HG03103 (cell line): Measurements from ENCODE around the gene TMIE.
"Not testable (repeated sequence)": the region's sequence is repeated elsewhere in the genome, so short reads cannot be mapped to it uniquely, and the experiment has no call there.

Experiments
- ATAC-seq: cut with Tn5 transposase; IDR thresholded peaks from one replicate; pipeline ENCODE4 v1.9.1; 2021; ENCODE audit warnings: low read depth; ENCODE audit not compliant: unreplicated experiment

Gene TMIE

GRCh38 chr3:46719044-46719565 is 17.9 kb downstream of the TMIE start:
- ATAC-seq: no peak

GRCh38 chr3:46719735-46720271 is 18.6 kb downstream of the TMIE start:
- no peak for ATAC-seq

GRCh38 chr3:46721009-46721408 is 19.8 kb downstream of the TMIE start:
- no peak for ATAC-seq

- no peak for ATAC-seq
Observed at GRCh38 chr3:46722443-46722842, 21.3 kb downstream of the TMIE start.

GRCh38 chr3:46724424-46724823 is 23.2 kb downstream of the TMIE start:
- ATAC-seq: no peak

DNA sequence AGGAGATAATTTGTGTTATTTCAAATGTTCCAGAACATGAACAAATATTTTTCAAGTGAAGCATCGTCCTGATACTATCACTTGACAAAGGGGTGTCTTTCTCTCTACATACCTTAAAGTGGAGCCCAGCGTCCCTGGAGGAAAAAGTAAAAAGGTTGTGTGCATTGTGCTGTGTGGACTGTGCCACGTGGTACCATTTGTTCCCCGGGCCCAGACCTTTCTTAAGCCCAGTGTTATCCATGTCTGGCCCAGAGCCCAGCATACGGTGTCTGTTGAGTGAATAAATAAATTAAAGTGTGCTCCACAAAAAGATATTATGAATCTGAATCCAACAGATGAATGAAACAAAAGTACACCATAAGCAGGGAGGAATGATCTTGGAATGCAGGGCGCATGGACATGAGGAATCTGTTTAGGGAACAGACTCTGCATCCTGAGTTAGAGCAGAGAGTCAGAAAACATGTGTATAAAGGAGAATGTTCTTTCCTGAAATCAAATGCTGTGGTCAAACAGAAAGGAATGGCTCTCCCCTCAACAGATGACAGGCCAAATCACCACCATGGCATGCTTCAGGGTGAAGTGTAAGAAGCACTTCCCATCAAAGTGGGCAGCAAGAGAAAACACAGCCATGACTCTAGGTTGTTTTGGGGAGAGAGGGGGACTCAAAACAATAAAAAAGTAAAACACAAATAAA is 24.6 kb downstream of the TMIE start:
- ATAC-seq: no peak

- ATAC-seq: no peak
Observed at GRCh38 chr3:46729038-46729437, 27.8 kb downstream of the TMIE start.

DNA sequence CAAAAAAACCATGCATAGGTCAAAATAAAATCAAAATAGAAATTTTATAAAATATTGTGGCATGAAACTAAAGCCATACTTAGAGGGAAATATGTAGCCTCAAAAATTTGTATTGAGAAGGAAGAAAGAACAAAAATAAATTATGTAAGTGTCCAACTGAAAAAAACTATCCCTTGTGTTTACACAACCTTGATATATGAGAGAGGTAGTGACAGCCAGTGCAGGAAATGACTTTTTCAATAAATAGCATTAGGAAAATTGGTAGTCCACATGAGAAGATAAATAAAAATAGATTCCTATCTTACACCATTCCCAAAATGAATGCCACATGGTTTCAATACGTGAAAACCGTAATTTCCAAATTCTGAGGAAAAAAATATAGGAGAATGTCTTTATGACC is 29.6 kb downstream of the TMIE start:
- ATAC-seq: no peak

DNA sequence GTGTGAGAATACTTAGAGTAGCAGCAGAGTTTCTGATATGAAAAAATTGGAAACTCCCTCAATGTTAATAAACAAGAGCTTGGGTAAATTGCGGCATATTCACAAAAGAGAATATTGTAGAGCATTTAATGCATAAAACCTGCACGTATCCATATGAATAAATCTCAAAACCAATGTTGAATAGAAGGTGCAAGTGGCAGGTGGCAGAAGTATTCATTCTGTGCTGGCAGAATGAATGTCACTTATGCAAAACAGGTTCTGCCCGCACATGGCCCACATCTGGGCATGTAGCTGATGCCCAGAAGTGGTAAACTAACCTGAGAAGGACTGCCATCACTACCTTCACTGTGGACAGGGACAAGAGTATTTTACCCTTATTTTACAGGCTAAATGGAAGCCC is 30.6 kb downstream of the TMIE start:
- no peak for ATAC-seq

DNA sequence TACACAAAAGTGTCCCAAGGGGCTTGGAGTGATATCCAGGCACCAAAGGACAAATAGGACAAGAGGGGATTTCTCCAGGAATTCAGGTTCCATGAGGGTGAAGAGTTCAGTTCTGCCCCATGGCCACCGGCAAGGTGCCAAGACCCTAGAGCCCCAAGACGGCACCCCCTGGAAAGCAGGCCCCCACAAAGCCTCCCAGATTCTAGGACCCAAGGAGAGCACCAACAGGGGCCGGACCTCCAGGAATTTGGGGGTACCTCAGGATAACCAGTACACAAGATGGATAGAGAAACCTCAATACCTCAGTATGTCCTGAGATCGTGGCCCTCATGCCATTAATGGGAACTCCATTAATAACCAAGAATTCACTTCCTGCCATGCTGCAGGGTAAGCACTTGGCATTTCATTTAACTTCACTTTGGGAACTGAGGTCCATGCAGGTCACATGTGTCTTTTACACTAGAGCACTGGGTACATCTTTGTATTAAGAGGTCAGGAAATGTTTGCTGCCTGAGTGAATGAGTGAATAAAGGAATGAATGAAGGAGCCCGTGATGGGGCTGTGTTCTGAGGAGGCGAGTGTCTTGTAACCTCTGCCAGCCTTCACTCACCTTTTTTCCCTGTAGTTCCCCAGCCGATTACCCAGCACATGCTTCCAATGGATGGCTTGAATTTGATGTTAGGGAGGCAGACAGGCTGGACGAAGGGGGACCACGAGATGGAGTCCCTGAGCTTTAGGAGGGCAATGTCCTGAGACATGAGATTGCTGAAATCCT is 32.0 kb downstream of the TMIE start:
- no peak for ATAC-seq

DNA sequence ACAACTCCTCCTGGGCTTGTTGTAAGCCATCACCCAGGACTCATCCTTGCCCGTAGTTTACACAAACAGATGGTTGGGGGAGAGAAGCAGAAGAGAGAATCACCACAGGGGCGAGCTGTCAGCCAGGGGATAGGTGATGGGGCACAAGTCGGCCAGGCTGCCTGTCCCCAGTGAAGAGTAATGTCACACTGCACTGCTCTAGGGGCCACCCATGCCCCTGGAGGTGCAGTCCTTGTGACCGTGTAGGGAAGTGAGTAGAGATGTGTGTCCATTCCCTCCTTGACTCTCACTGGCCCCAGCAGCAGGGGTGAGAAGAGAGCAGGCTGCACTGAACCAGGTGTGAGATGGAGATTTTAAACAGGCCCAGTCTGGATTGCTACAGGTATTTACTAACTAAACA is 33.6 kb downstream of the TMIE start:
- no peak for ATAC-seq

DNA sequence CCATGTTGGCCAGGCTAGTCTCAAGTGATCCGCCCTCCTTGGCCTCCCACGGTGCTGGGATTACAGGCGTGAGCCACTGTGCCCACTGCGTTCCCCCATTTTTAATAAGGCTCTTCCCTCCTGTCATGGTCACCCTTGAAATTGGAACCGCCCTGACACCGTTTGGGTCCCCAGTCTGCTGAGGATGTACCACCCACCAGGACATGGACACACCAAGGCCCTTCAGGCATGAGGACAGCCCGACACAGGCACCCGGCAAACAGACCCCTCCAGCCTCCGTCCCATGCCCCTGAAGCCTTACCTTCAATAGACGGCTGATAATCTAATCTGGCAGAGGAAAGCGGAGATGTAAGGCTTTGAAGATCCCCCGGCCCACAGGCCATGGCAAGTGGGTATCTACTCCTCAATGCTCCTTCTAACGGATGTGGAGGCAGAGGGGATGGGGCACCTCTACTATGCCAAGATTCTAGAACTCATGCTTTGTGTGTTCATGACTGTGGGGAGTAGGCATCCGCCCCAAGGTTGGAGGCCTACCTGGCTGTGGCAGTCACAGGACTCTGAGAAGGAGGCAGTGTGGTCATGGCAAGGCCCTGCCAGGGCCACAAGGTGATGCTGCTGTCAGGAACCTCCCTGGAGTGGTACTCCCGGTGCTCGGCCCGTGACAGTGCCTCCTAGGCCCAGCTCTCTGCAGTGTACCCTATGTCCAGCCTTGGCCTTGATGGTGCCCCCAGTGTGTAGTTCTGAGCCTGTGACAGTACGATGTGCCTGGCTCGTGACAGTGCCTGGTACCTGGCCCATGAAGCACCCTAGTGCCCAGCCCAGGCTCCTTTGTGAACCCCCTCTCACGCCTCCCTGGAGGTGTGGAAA is 35.0 kb downstream of the TMIE start:
- no peak for ATAC-seq

DNA sequence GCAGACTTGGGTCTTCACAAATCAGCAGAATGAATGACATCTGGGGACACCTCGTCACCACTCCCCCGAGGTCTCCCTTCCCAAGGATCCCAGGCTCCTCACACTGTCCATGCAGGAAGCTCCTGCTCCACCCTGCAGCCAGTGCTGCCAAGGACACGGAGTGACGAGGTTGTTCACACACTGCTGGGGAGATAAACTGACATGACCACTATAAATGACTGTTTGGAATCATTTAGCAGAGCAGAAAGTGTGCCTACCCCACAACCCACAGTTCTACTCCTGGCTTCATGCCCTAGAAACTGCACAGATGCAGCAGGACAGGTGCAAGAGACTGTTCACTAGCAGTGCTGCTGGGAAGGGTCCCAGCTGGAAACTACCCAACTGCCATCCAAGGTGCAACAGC is 36.1 kb downstream of the TMIE start:
- no peak for ATAC-seq

GRCh38 chr3:46739565-46739964 is 38.4 kb downstream of the TMIE start:
- not testable (repeated sequence) for ATAC-seq

- ATAC-seq: no peak
Observed at GRCh38 chr3:46742992-46743585, 41.9 kb downstream of the TMIE start.

- no peak for ATAC-seq
Observed at GRCh38 chr3:46746711-46747110, 45.5 kb downstream of the TMIE start.

- no peak for ATAC-seq
Observed at GRCh38 chr3:46748170-46748569, 47.0 kb downstream of the TMIE start.

- ATAC-seq: no peak
Observed at GRCh38 chr3:46749129-46749528, 47.9 kb downstream of the TMIE start.

- ATAC-seq: no peak
Observed at GRCh38 chr3:46750555-46751038, 49.4 kb downstream of the TMIE start.

DNA sequence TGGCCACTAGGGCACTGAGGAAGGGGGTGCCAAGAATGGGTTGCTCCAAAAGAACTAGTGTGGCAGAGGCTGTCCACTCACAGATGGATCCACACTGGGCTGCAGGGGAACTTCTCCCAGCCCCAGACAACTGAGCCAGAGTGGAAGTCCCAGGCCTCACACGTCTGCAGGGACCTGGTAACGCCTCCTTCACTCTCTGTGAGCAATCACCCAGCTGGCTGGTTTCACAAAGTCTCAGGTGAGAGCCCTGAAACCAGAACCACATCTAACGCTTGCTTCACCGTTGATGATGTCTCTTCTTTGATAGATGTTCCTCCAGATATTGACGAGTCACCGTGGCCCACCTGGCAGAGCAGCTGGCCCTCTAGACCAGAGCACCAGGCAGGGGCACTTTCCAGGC is 51.9 kb downstream of the TMIE start:
- ATAC-seq: not testable (repeated sequence)
